ENCODE measurements around the gene NR5A1. TPM values are rescaled to one million over a fixed set of nuclear protein-coding genes. Genes with fewer than 3 reads are reported as not detected.

The NR5A1 gene
- total and polyA plus RNA-seq, 2 experiments from 2014 or later = 0.21 TPM; not detected in 1

- TF ChIP-seq EZH2phosphoT487 (IDR thresholded peaks at IDR 0.05; ENCODE audit: unreplicated experiment) (no peak), ETS1 (IDR thresholded peaks at IDR 0.05) (no peak), ZNF331 (CRISPR knock-in tag; IDR thresholded peaks at IDR 0.05; ENCODE audit: low read depth) (no peak), NANOG (IDR thresholded peaks at IDR 0.05; ENCODE audit: borderline replicate concordance) (no peak), REST (IDR thresholded peaks at IDR 0.05; ENCODE audit: unreplicated experiment) (no peak), STAT1 (IDR thresholded peaks at IDR 0.05; ENCODE audit: unreplicated experiment) (no peak), CREB1 (CRISPR knock-in tag; IDR thresholded peaks at IDR 0.05; ENCODE audit: low read depth) (no peak), EZH2 (IDR thresholded peaks at IDR 0.05; ENCODE audit: low read depth, unreplicated experiment) (no peak)
Measured at GRCh38 chr9:124483481-124483880, 23.7 kb downstream of the NR5A1 start (continued).

GRCh38 chr9:124482431-124483031 is 24.7 kb downstream of the NR5A1 start:
- H3K27me3 ChIP-seq (ENCODE audit: insufficient read depth) = peaks cover 41% of the 10 kb centered on the region
- H4K20me1 ChIP-seq (replicated peaks; ENCODE audit: insufficient read depth) = no peaks in the 10 kb centered on the region
- H3K4me3 ChIP-seq = peak overlapping the region; percentile 49; the same call in 1 of the 2 replicates
- no peaks in the 10 kb centered on the region for H3K36me3 ChIP-seq (ENCODE audit: insufficient read depth)
- no peak for TF ChIP-seq JUNB (IDR thresholded peaks at IDR 0.05; ENCODE audit: unreplicated experiment)
- TF ChIP-seq ETS1 (IDR thresholded peaks at IDR 0.05) = no peak
- TF ChIP-seq CREB1 (CRISPR knock-in tag; IDR thresholded peaks at IDR 0.05; ENCODE audit: low read depth) = no peak
- no peak for TF ChIP-seq POLR2AphosphoS5 (IDR thresholded peaks at IDR 0.05; ENCODE audit: low read depth)
- no peak for TF ChIP-seq NANOG (IDR thresholded peaks at IDR 0.05; ENCODE audit: borderline replicate concordance)
- TF ChIP-seq ZNF331 (CRISPR knock-in tag; IDR thresholded peaks at IDR 0.05; ENCODE audit: low read depth) = no peak
- no peak for TF ChIP-seq REST (IDR thresholded peaks at IDR 0.05; ENCODE audit: unreplicated experiment)
- TF ChIP-seq ZNF114 (CRISPR knock-in tag; IDR thresholded peaks at IDR 0.05) = no peak
- peaks cover 37% of the 10 kb centered on the region for H3K27me3 Mint-ChIP-seq (ENCODE audit: insufficient read depth, low read depth, poor library complexity)
- ATAC-seq = peak; percentile 21
- no peaks in the 10 kb centered on the region for H3K79me2 ChIP-seq (replicated peaks; ENCODE audit: insufficient read depth)
- no peaks in the 10 kb centered on the region; the same call in 2 of the 3 replicates for H3K36me3 Mint-ChIP-seq (ENCODE audit: low read depth)
- H3K4me3 Mint-ChIP-seq = peak overlapping the region; percentile 38; the same call in 2 of the 3 replicates
- peak; percentile 58 for DNase-seq (ENCODE audit: low spot score)
- no peak overlapping the region for H3K27ac Mint-ChIP-seq
- peak overlapping the region; percentile 84; the same call in 1 of the 2 replicates for H2AFZ ChIP-seq
- H3K4me1 Mint-ChIP-seq = peaks cover 30% of the 10 kb centered on the region
- peak overlapping the region; percentile 73; the same call in 1 of the 2 replicates for H3K4me2 ChIP-seq
- H3K9me3 Mint-ChIP-seq = no peaks in the 10 kb centered on the region
- H3K9me2 ChIP-seq (ENCODE audit: insufficient read depth) = no peaks in the 10 kb centered on the region
- peaks cover 29% of the 10 kb centered on the region for H3K4me1 ChIP-seq (ENCODE audit: insufficient read depth)
- H3F3A ChIP-seq (replicated peaks; ENCODE audit: low read depth) = 0 out of 2 replicates have a peak, but pooled peaks cover 2% of the 10 kb centered on the region
- no peak overlapping the region for H3K27ac ChIP-seq (ENCODE audit: low read depth)

Data from GM23338 (cell line).